ENCODE results near the gene ASB5.

DNA sequence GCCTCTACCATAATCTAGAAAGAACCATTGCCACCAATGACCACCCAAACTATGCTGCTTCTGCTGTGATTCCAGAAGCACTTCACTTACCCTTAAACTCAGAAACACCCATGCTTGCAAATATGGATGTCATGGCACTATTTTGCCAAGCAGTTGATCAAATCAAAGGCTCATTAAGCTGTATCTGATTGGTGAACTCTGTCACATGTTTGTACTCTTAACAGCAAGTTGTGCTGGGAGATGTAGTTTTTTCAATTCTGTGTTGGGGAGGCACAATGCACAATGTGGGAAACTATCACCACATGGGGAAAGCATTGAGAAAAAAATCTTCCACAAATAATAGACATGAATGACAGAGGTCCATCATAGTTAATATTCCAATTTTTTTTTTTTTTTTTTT, 31.5 kb upstream of the ASB5 start:
- TF ChIP-seq, protein P1, sequence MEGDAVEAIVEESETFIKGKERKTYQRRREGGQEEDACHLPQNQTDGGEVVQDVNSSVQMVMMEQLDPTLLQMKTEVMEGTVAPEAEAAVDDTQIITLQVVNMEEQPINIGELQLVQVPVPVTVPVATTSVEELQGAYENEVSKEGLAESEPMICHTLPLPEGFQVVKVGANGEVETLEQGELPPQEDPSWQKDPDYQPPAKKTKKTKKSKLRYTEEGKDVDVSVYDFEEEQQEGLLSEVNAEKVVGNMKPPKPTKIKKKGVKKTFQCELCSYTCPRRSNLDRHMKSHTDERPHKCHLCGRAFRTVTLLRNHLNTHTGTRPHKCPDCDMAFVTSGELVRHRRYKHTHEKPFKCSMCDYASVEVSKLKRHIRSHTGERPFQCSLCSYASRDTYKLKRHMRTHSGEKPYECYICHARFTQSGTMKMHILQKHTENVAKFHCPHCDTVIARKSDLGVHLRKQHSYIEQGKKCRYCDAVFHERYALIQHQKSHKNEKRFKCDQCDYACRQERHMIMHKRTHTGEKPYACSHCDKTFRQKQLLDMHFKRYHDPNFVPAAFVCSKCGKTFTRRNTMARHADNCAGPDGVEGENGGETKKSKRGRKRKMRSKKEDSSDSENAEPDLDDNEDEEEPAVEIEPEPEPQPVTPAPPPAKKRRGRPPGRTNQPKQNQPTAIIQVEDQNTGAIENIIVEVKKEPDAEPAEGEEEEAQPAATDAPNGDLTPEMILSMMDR (IDR thresholded peaks at IDR 0.05; ENCODE audit: insufficient read depth, low read length, poor library complexity, severe bottlenecking), result no peak
- TF ChIP-seq EZH2phosphoT487 (conservative IDR thresholded peaks at IDR 0.05; ENCODE audit: low read length), result no peak
